Trophoblast cell (in vitro differentiated cells and primary cell): ENCODE results near the gene CKB.

Experiments used
- DNase-seq, 2 donors: peaks; one replicate each; pipeline ENCODE4 v3.0.0-alpha.2; 2016
- H2AFZ ChIP-seq: 2 replicates; pipeline ENCODE4 v1.6.1; 2013; ENCODE audit warnings: low read length, moderate library complexity, mild to moderate bottlenecking; ENCODE audit not compliant: insufficient read depth, poor library complexity
- H2AK5ac ChIP-seq: 2 replicates; pipeline ENCODE4 v1.6.1; 2013; ENCODE audit warnings: mild to moderate bottlenecking, low read length
- H2BK120ac ChIP-seq: 2 replicates; pipeline ENCODE4 v1.6.1; 2013; ENCODE audit warnings: low read length, mild to moderate bottlenecking, moderate library complexity; ENCODE audit not compliant: insufficient read depth, poor library complexity
- H2BK12ac ChIP-seq: 2 replicates; pipeline ENCODE4 v1.6.1; 2013; ENCODE audit warnings: mild to moderate bottlenecking, low read length, moderate library complexity
- H2BK5ac ChIP-seq: 2 replicates; pipeline ENCODE4 v1.6.1; 2013; ENCODE audit warnings: low read length, low read depth, moderate library complexity, mild to moderate bottlenecking; ENCODE audit not compliant: poor library complexity
- H3K14ac ChIP-seq: 2 replicates; pipeline ENCODE4 v1.6.1; 2013; ENCODE audit warnings: mild to moderate bottlenecking, low read length
- H3K18ac ChIP-seq: 2 replicates; pipeline ENCODE4 v1.6.1; 2013; ENCODE audit warnings: mild to moderate bottlenecking, low read length
- H3K23ac ChIP-seq: 2 replicates; pipeline ENCODE4 v1.6.1; 2013; ENCODE audit warnings: low read length
- H3K27ac ChIP-seq: 2 replicates; pipeline ENCODE4 v1.5.1; 2013; ENCODE audit warnings: low read depth, mild to moderate bottlenecking, inconsistent platforms, low read length, moderate library complexity
- H3K27me3 ChIP-seq: 2 replicates; pipeline ENCODE4 v1.6.1; 2013; ENCODE audit warnings: inconsistent platforms, mild to moderate bottlenecking, low read length, moderate library complexity; ENCODE audit not compliant: insufficient read depth
- H3K36me3 ChIP-seq, 2 experiments: 1 replicate in 1 of 2; 2 replicates in 1 of 2; pipeline ENCODE4 v1.6.1; 2013; ENCODE audit warnings: low read length in 2 of 2, mild to moderate bottlenecking in 2 of 2, moderate library complexity in 1 of 2; ENCODE audit not compliant: insufficient read depth in 2 of 2, control insufficient read depth in 1 of 2
- H3K4ac ChIP-seq: 2 replicates; pipeline ENCODE4 v1.6.1; 2013; ENCODE audit warnings: low read depth, mild to moderate bottlenecking, low read length, moderate library complexity
- H3K4me1 ChIP-seq, 2 experiments: 1 replicate in 1 of 2; 2 replicates in 1 of 2; pipeline ENCODE4 v1.6.1; 2013; ENCODE audit warnings: low read length in 2 of 2, mild to moderate bottlenecking in 2 of 2, moderate library complexity in 1 of 2; ENCODE audit not compliant: insufficient read depth in 2 of 2, control insufficient read depth in 1 of 2
- H3K4me2 ChIP-seq: 2 replicates; pipeline ENCODE4 v1.6.1; 2013; ENCODE audit warnings: inconsistent platforms, mild to moderate bottlenecking, low read length, moderate library complexity
- H3K4me3 ChIP-seq: 2 replicates; pipeline ENCODE4 v1.5.1; 2013; ENCODE audit warnings: mild to moderate bottlenecking, low read depth, low read length, inconsistent platforms
- H3K79me1 ChIP-seq: one replicate; pipeline ENCODE4 v1.6.1; 2013; ENCODE audit warnings: low read length
- H3K79me2 ChIP-seq: 2 replicates; pipeline ENCODE4 v1.6.1; 2013; ENCODE audit warnings: low read length, mild to moderate bottlenecking; ENCODE audit not compliant: control insufficient read depth, insufficient read depth, poor library complexity
- H3K9ac ChIP-seq: 2 replicates; pipeline ENCODE4 v1.6.1; 2013; ENCODE audit warnings: mild to moderate bottlenecking, low read length
- H3K9me3 ChIP-seq: 2 replicates; pipeline ENCODE4 v1.6.1; 2013; ENCODE audit warnings: low read depth, mild to moderate bottlenecking, control low read depth, inconsistent platforms, low read length; ENCODE audit not compliant: insufficient read depth
- H4K12ac ChIP-seq: 2 replicates; pipeline ENCODE4 v1.6.1; 2013; ENCODE audit warnings: low read depth, mild to moderate bottlenecking, low read length, moderate library complexity
- H4K8ac ChIP-seq: 2 replicates; pipeline ENCODE4 v1.6.1; 2013; ENCODE audit warnings: low read depth, mild to moderate bottlenecking, low read length, moderate library complexity
- H4K91ac ChIP-seq: one replicate; pipeline ENCODE4 v1.6.1; 2013; ENCODE audit warnings: low read depth, mild to moderate bottlenecking, low read length, moderate library complexity
- WGBS: extraction: QIAGEN DNeasy Blood & Tissue Kit; methylation state at CpG from one replicate; pipeline ENCODE4 v1.1.7; 2013; ENCODE audit warnings: missing lambda C conversion rate; ENCODE audit not compliant: insufficient read length, insufficient coverage; ENCODE audit errors: extremely low coverage; 5-methylcytosine and 5-hydroxymethylcytosine counted together

The CKB gene

GRCh38 chr14:103500148-103500990 is 22.3 kb downstream of the CKB start:
- H2AK5ac ChIP-seq = no peak overlapping the region
- no peaks in the 10 kb centered on the region for H3K79me1 ChIP-seq
- peaks cover 36 to 41% of the 10 kb centered on the region in 2 experiments for H3K36me3 ChIP-seq
- H3K4me1 ChIP-seq = no peaks in the 10 kb centered on the region
- H4K8ac ChIP-seq = no peak overlapping the region
- no peak overlapping the region for H2BK120ac ChIP-seq
- H2BK5ac ChIP-seq = no peak overlapping the region
- no peak overlapping the region for H3K4me2 ChIP-seq
- no CpG with 5 or more reads among the region's 17 CpGs for whole genome bisulfite sequencing
- H3K27ac ChIP-seq = no peak overlapping the region
- no peak overlapping the region for H2AFZ ChIP-seq
- no peak overlapping the region for H4K91ac ChIP-seq
- H3K27me3 ChIP-seq = no peaks in the 10 kb centered on the region
- H3K23ac ChIP-seq = no peak overlapping the region
- H2BK12ac ChIP-seq = no peak overlapping the region
- H3K18ac ChIP-seq = no peak overlapping the region
- peak; percentile 79 to 89 for DNase-seq
- H3K79me2 ChIP-seq = no peaks in the 10 kb centered on the region
- no peak overlapping the region for H3K9ac ChIP-seq
- no peak overlapping the region for H3K4ac ChIP-seq
- no peak overlapping the region for H4K12ac ChIP-seq
- no peak overlapping the region for H3K4me3 ChIP-seq
- peaks cover 4% of the 10 kb centered on the region for H3K9me3 ChIP-seq
- H3K14ac ChIP-seq = no peak overlapping the region

- no peak overlapping the region for H3K14ac ChIP-seq
- H3K27me3 ChIP-seq = no peaks in the 10 kb centered on the region
- H3K79me1 ChIP-seq = no peaks in the 10 kb centered on the region
- H2BK5ac ChIP-seq = no peak overlapping the region
- WGBS = no CpG with 5 or more reads among the region's 10 CpGs
- no peak overlapping the region for H3K4ac ChIP-seq
- H3K36me3 ChIP-seq = peaks cover 35 to 40% of the 10 kb centered on the region in 2 experiments
- H2BK12ac ChIP-seq = no peak overlapping the region
- peaks cover 2% of the 10 kb centered on the region for H3K9me3 ChIP-seq
- H3K4me1 ChIP-seq = no peaks in the 10 kb centered on the region
- H2AFZ ChIP-seq = no peak overlapping the region
- no peak overlapping the region for H4K8ac ChIP-seq
- H4K12ac ChIP-seq = no peak overlapping the region
- no peak overlapping the region for H2AK5ac ChIP-seq
- H3K27ac ChIP-seq = no peak overlapping the region
- H3K4me2 ChIP-seq = no peak overlapping the region
- no peaks in the 10 kb centered on the region for H3K79me2 ChIP-seq
- H2BK120ac ChIP-seq = no peak overlapping the region
- H3K23ac ChIP-seq = no peak overlapping the region
- no peak overlapping the region for H3K4me3 ChIP-seq
- DNase-seq = no peak
- H4K91ac ChIP-seq = no peak overlapping the region
- H3K18ac ChIP-seq = no peak overlapping the region
- H3K9ac ChIP-seq = no peak overlapping the region
Measured at GRCh38 chr14:103499709-103500108, 22.9 kb downstream of the CKB start.

- Histone ChIP-seq H3K9me3 (peaks cover 2% of the 10 kb centered on the region), H4K91ac (no peak overlapping the region), H3K27ac (no peak overlapping the region), H2AFZ (no peak overlapping the region), H2BK5ac (no peak overlapping the region), H3K4me3 (no peak overlapping the region), H3K27me3 (no peaks in the 10 kb centered on the region), H3K14ac (no peak overlapping the region), H2BK120ac (no peak overlapping the region), H4K8ac (no peak overlapping the region), H3K79me1 (no peaks in the 10 kb centered on the region), H3K4me1 (no peaks in the 10 kb centered on the region), H3K18ac (no peak overlapping the region), H3K9ac (no peak overlapping the region), H2AK5ac (no peak overlapping the region), H3K4me2 (no peak overlapping the region), H3K23ac (no peak overlapping the region), H3K36me3 (peaks cover 31 to 37% of the 10 kb centered on the region in 2 experiments), H2BK12ac (no peak overlapping the region), H3K79me2 (no peaks in the 10 kb centered on the region), H3K4ac (no peak overlapping the region), H4K12ac (no peak overlapping the region)
- no peak for DNase-seq
- WGBS = no CpG with 5 or more reads among the region's 1 CpG
Measured at GRCh38 chr14:103496776-103497175, 25.9 kb downstream of the CKB start.

- Histone ChIP-seq H2BK120ac (no peak overlapping the region), H3K79me1 (no peaks in the 10 kb centered on the region), H2AFZ (no peak overlapping the region), H3K18ac (no peak overlapping the region), H3K4ac (no peak overlapping the region), H3K79me2 (no peaks in the 10 kb centered on the region), H3K9ac (peak overlapping the region; percentile 23), H3K4me1 (no peaks in the 10 kb centered on the region), H4K8ac (no peak overlapping the region), H4K91ac (no peak overlapping the region), H2AK5ac (no peak overlapping the region), H3K27me3 (no peaks in the 10 kb centered on the region), H2BK5ac (no peak overlapping the region), H3K36me3 (peaks cover 27 to 32% of the 10 kb centered on the region in 2 experiments), H2BK12ac (no peak overlapping the region), H4K12ac (no peak overlapping the region), H3K4me3 (no peak overlapping the region), H3K14ac (no peak overlapping the region), H3K27ac (no peak overlapping the region), H3K23ac (peak overlapping the region; percentile 8), H3K4me2 (no peak overlapping the region), H3K9me3 (peaks cover 2% of the 10 kb centered on the region)
- DNase-seq = no peak
- WGBS = no CpG with 5 or more reads among the region's 2 CpGs
Measured at GRCh38 chr14:103495854-103496253, 26.8 kb downstream of the CKB start.
